ENCODE measurements around the gene MICU1. TPM values are rescaled to one million over a fixed set of nuclear protein-coding genes. Genes with fewer than 3 reads are reported as not detected.

The MICU1 gene
- total and polyA plus RNA-seq, 4 donors = 53.1 to 86.9 (median 73.8) TPM

DNA sequence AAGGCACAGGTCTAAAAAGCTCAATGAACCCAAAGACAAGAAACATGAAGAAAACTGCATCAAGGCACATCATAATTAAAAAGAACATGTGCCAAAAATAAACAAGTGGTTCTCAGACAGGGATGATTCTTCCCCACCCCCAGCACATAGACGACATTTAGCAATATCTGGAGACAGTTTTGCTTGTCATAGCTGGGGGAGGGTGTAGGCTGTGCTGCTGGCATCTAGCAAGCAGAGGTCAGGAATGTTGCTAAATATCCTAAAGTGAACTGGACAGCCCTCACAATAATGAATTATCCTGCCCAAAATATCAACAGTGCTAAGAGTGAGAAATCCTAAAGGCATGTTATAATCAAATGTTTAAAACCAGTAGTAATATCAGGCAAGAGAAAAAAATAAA is 122.6 kb downstream of the MICU1 start:
- H3K27me3 ChIP-seq (ENCODE audit: control insufficient read depth, insufficient read depth, low read length) = no peaks in the 10 kb centered on the region
- H3K4me3 ChIP-seq (ENCODE audit: low read depth, low read length) = no peak overlapping the region
- H3K27ac ChIP-seq (ENCODE audit: low read depth, low read length) = no peak overlapping the region
- no peaks in the 10 kb centered on the region for H3K9me3 ChIP-seq (ENCODE audit: control insufficient read depth, insufficient read depth, low read length)
- no CpG with 5 or more reads among the region's 1 CpG for WGBS (ENCODE audit: insufficient coverage)
- no peak for DNase-seq (ENCODE audit: low read depth in 4 of 6, low spot score in 6 of 6)
- H3K36me3 ChIP-seq (ENCODE audit: control insufficient read depth, insufficient read depth, low read length) = no peaks in the 10 kb centered on the region
- no peaks in the 10 kb centered on the region for H3K4me1 ChIP-seq (ENCODE audit: control insufficient read depth, insufficient read depth, low read length)

DNA sequence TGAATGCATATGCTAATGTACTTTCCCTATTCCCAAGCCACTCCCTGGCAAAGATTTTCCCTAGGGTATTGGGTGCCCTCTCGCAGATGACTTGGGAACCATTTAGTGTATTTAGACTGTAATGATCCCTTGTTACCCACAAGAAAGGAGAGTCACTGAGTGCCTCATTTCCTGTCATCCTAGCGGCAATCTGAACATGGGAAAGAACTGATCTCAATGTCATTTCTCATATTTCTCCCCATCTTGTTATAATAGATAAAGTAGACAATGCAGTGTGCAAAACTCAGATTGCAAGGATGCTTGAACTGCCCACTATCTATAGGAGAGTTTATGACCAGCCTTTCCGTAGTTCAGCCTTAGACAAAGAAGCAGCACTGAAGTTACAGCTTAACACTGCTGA is 123.3 kb downstream of the MICU1 start:
- H3K4me3 ChIP-seq (ENCODE audit: low read depth, low read length) = no peak overlapping the region
- WGBS (ENCODE audit: insufficient coverage) = no CpG with 5 or more reads among the region's 3 CpGs
- H3K27ac ChIP-seq (ENCODE audit: low read depth, low read length) = no peak overlapping the region
- no peaks in the 10 kb centered on the region for H3K9me3 ChIP-seq (ENCODE audit: control insufficient read depth, insufficient read depth, low read length)
- H3K4me1 ChIP-seq (ENCODE audit: control insufficient read depth, insufficient read depth, low read length) = no peaks in the 10 kb centered on the region
- H3K27me3 ChIP-seq (ENCODE audit: control insufficient read depth, insufficient read depth, low read length) = no peaks in the 10 kb centered on the region
- no peak for DNase-seq (ENCODE audit: low read depth in 4 of 6, low spot score in 6 of 6)
- H3K36me3 ChIP-seq (ENCODE audit: control insufficient read depth, insufficient read depth, low read length) = no peaks in the 10 kb centered on the region

DNA sequence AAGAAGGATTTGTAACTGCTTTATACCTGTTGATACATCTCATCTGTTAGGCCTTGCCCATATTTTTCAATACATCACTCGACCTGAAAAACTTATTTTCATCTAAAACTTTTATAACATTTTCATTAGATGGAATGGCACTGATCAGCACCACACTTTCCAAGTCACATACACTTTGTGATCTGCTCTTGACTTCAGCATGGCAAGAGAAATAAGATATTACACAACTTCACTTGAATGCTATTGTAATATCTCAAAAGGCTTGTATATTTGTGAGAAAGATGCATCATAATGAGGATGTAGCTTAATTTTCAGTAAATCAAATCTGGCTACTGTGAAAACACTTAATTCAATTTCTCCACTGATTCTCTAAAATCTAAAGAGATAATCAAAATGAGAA is 126.2 kb downstream of the MICU1 start:
- Histone ChIP-seq H3K9me3 (ENCODE audit: control insufficient read depth, insufficient read depth, low read length) (no peaks in the 10 kb centered on the region), H3K4me1 (ENCODE audit: control insufficient read depth, insufficient read depth, low read length) (no peaks in the 10 kb centered on the region), H3K27me3 (ENCODE audit: control insufficient read depth, insufficient read depth, low read length) (no peaks in the 10 kb centered on the region), H3K27ac (ENCODE audit: low read depth, low read length) (no peak overlapping the region), H3K4me3 (ENCODE audit: low read depth, low read length) (no peak overlapping the region), H3K36me3 (ENCODE audit: control insufficient read depth, insufficient read depth, low read length) (no peaks in the 10 kb centered on the region)
- DNase-seq (ENCODE audit: low read depth in 4 of 6, low spot score in 6 of 6) = no peak
- WGBS (ENCODE audit: insufficient coverage) = 100% methylated on average over 1 of the region's 1 CpG

DNA sequence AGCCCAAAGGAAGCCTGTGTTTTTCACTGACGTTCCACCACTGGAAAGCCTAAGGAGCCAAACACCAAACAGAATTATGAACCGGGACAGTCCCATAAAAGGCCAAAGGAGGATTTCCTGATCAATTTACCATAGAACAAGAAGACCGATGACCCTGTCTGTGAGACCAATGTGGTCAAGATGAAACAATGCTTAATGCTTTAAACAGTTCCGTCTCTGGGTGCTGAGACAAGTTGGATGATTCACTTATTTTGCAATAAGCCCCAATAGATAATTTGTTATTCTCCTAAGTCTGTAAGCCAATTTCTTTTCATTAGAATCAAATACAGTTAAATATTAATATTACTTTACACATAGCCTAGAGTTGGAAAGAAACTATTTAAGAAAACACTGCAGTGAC is 134.9 kb downstream of the MICU1 start:
- Histone ChIP-seq H3K9me3 (ENCODE audit: control insufficient read depth, insufficient read depth, low read length) (no peaks in the 10 kb centered on the region), H3K4me3 (ENCODE audit: low read depth, low read length) (no peak overlapping the region), H3K36me3 (ENCODE audit: control insufficient read depth, insufficient read depth, low read length) (no peaks in the 10 kb centered on the region), H3K27ac (ENCODE audit: low read depth, low read length) (no peak overlapping the region), H3K4me1 (ENCODE audit: control insufficient read depth, insufficient read depth, low read length) (no peaks in the 10 kb centered on the region), H3K27me3 (ENCODE audit: control insufficient read depth, insufficient read depth, low read length) (no peaks in the 10 kb centered on the region)
- WGBS (ENCODE audit: insufficient coverage) = no CpG with 5 or more reads among the region's 4 CpGs
- DNase-seq (ENCODE audit: low read depth in 4 of 6, low spot score in 6 of 6) = no peak

DNA sequence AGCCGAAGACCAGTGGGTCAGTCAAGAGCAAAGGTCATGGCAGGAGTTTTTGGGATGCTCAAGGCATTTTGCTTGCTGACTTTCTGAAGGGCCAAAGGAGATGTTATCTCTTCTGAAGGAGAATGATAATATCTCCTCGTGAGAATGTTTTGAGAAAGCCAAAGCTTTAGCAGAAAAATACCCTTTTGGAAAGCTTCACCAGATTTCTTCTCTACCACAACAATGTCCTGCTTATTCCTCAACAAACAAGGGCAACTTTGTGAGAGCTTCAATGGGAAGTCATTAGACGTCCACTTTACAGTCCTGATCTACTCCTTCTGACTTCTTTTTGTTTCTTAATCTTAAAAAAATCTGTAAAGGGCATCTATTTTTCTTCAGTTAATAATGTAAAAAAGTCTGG is 138.4 kb downstream of the MICU1 start:
- no peak overlapping the region for H3K27ac ChIP-seq (ENCODE audit: low read depth, low read length)
- no peaks in the 10 kb centered on the region for H3K36me3 ChIP-seq (ENCODE audit: control insufficient read depth, insufficient read depth, low read length)
- 90% methylated on average over 1 of the region's 3 CpGs for WGBS (ENCODE audit: insufficient coverage)
- no peaks in the 10 kb centered on the region for H3K9me3 ChIP-seq (ENCODE audit: control insufficient read depth, insufficient read depth, low read length)
- no peak overlapping the region for H3K4me3 ChIP-seq (ENCODE audit: low read depth, low read length)
- DNase-seq (ENCODE audit: low read depth in 4 of 6, low spot score in 6 of 6) = no peak
- no peaks in the 10 kb centered on the region for H3K4me1 ChIP-seq (ENCODE audit: control insufficient read depth, insufficient read depth, low read length)
- no peaks in the 10 kb centered on the region for H3K27me3 ChIP-seq (ENCODE audit: control insufficient read depth, insufficient read depth, low read length)

DNA sequence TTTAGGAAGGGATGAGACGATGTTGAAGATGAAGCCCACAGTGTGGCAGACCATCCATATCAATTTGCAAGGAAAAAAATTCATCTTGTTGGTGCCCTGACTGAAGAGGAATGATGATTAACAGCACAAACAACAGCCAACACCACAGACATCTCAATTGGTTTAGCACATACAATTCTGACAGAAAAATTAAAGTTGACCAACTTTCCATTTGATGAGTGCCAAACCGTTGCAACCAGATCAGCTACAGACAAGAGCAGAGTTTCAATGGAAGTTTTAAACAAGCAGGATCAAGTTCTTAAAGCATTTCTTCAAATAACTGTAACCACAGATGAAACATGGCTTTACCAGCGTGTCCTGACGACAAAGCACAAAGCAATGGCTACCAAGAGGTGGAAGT is 138.8 kb downstream of the MICU1 start:
- Histone ChIP-seq H3K9me3 (ENCODE audit: control insufficient read depth, insufficient read depth, low read length) (no peaks in the 10 kb centered on the region), H3K27me3 (ENCODE audit: control insufficient read depth, insufficient read depth, low read length) (no peaks in the 10 kb centered on the region), H3K36me3 (ENCODE audit: control insufficient read depth, insufficient read depth, low read length) (no peaks in the 10 kb centered on the region), H3K27ac (ENCODE audit: low read depth, low read length) (no peak overlapping the region), H3K4me1 (ENCODE audit: control insufficient read depth, insufficient read depth, low read length) (no peaks in the 10 kb centered on the region), H3K4me3 (ENCODE audit: low read depth, low read length) (no peak overlapping the region)
- 98% methylated on average over 3 of the region's 4 CpGs for WGBS (ENCODE audit: insufficient coverage)
- DNase-seq (ENCODE audit: low read depth in 4 of 6, low spot score in 6 of 6) = no peak

DNA sequence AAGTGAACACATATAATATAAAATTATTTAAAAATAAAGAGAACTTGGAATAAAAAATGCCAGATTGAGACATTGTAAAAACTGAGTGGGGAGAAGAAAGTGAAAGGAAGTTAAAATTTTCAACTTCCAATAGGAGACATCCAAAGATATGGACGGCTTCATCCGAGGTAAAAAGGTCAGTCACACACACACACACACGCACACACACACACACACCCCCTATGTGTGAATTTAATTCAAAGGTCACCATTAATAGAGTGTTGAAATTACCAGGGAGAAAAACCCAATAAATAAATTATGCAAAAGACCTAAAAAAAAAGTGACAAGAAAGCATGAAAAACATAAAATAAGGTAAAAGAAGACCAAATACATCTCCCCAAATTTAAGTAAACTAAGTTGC is 140.2 kb downstream of the MICU1 start:
- no peaks in the 10 kb centered on the region for H3K36me3 ChIP-seq (ENCODE audit: control insufficient read depth, insufficient read depth, low read length)
- no CpG with 5 or more reads among the region's 3 CpGs for WGBS (ENCODE audit: insufficient coverage)
- H3K27ac ChIP-seq (ENCODE audit: low read depth, low read length) = no peak overlapping the region
- no peaks in the 10 kb centered on the region for H3K9me3 ChIP-seq (ENCODE audit: control insufficient read depth, insufficient read depth, low read length)
- H3K4me3 ChIP-seq (ENCODE audit: low read depth, low read length) = no peak overlapping the region
- H3K27me3 ChIP-seq (ENCODE audit: control insufficient read depth, insufficient read depth, low read length) = no peaks in the 10 kb centered on the region
- no peaks in the 10 kb centered on the region for H3K4me1 ChIP-seq (ENCODE audit: control insufficient read depth, insufficient read depth, low read length)
- no peak for DNase-seq (ENCODE audit: low read depth in 4 of 6, low spot score in 6 of 6)

DNA sequence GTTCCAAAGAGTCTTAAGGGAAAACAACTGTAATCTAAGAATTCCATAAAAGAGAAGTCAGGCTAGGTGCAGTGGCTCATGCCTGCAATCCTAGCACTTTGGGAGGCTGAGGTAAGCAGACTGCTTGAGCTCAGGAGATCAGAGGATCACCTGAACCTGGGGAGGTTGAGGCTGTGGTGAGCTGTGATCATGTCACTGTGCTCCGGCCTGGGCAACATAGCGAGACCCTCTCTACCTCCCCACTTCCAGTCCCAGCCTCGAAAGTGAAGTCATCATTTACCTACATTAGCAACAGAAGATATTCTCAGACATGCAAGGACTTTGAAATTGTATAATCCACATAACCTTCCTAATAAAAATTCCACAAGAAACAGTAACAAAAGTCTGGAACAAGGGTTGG is 141.4 kb downstream of the MICU1 start:
- Histone ChIP-seq H3K4me3 (ENCODE audit: low read depth, low read length) (no peak overlapping the region), H3K36me3 (ENCODE audit: control insufficient read depth, insufficient read depth, low read length) (no peaks in the 10 kb centered on the region), H3K9me3 (ENCODE audit: control insufficient read depth, insufficient read depth, low read length) (no peaks in the 10 kb centered on the region), H3K27me3 (ENCODE audit: control insufficient read depth, insufficient read depth, low read length) (no peaks in the 10 kb centered on the region), H3K27ac (ENCODE audit: low read depth, low read length) (no peak overlapping the region), H3K4me1 (ENCODE audit: control insufficient read depth, insufficient read depth, low read length) (no peaks in the 10 kb centered on the region)
- WGBS (ENCODE audit: insufficient coverage) = 88% methylated on average over 3 of the region's 3 CpGs
- DNase-seq (ENCODE audit: low read depth in 4 of 6, low spot score in 6 of 6) = no peak

DNA sequence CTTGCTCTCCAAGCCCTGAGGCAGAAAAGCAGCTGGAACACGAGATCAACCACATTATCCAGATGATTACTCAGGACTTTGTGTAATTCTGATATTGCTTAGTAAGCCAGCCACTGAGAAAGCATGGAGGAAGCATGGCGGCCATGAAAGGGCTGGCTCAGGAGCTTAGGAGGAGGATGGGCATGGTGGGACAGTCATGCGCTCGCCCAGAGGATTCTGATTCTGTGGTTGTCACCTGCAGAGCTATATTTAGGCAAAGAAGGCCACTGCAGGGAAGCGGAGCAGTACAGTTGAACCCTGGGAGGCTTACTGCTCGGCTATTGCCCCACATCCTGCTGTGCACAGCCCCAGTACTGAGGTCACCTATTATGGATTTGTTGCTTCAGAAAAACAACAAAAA is 142.4 kb downstream of the MICU1 start:
- no peaks in the 10 kb centered on the region for H3K27me3 ChIP-seq (ENCODE audit: control insufficient read depth, insufficient read depth, low read length)
- H3K4me1 ChIP-seq (ENCODE audit: control insufficient read depth, insufficient read depth, low read length) = no peaks in the 10 kb centered on the region
- DNase-seq (ENCODE audit: low read depth in 4 of 6, low spot score in 6 of 6) = no peak
- no peak overlapping the region for H3K27ac ChIP-seq (ENCODE audit: low read depth, low read length)
- H3K9me3 ChIP-seq (ENCODE audit: control insufficient read depth, insufficient read depth, low read length) = no peaks in the 10 kb centered on the region
- 89% methylated on average over 5 of the region's 6 CpGs for WGBS (ENCODE audit: insufficient coverage)
- no peak overlapping the region for H3K4me3 ChIP-seq (ENCODE audit: low read depth, low read length)
- H3K36me3 ChIP-seq (ENCODE audit: control insufficient read depth, insufficient read depth, low read length) = no peaks in the 10 kb centered on the region

DNA sequence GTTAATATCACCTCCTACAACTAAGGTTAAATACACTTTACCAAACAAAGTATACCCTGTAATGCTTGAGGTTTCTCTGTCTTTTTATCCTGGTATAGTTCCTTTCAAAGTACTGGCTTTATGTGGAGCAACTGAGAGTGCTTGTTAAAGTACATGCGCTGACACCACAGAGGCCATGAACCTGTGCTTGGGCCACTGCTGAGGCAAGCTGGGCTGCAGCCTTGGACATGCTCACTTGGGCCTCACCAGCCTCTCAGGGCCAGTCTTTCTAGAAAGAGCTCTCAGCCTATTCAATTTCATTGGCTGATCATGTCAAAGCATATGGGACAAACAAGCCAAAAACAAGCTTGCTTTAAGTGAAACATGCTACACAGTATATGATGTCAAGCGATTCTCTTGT is 145.0 kb downstream of the MICU1 start:
- no peak overlapping the region for H3K4me3 ChIP-seq (ENCODE audit: low read depth, low read length)
- no peaks in the 10 kb centered on the region for H3K27me3 ChIP-seq (ENCODE audit: control insufficient read depth, insufficient read depth, low read length)
- H3K4me1 ChIP-seq (ENCODE audit: control insufficient read depth, insufficient read depth, low read length) = no peaks in the 10 kb centered on the region
- no peak overlapping the region for H3K27ac ChIP-seq (ENCODE audit: low read depth, low read length)
- WGBS (ENCODE audit: insufficient coverage) = 100% methylated on average over 1 of the region's 2 CpGs
- DNase-seq (ENCODE audit: low read depth in 4 of 6, low spot score in 6 of 6) = no peak
- no peaks in the 10 kb centered on the region for H3K9me3 ChIP-seq (ENCODE audit: control insufficient read depth, insufficient read depth, low read length)
- no peaks in the 10 kb centered on the region for H3K36me3 ChIP-seq (ENCODE audit: control insufficient read depth, insufficient read depth, low read length)

Measured in spinal cord (tissue), 10 donors.